ENCODE data around the gene MICAL3.

MICAL3 gene

DNA sequence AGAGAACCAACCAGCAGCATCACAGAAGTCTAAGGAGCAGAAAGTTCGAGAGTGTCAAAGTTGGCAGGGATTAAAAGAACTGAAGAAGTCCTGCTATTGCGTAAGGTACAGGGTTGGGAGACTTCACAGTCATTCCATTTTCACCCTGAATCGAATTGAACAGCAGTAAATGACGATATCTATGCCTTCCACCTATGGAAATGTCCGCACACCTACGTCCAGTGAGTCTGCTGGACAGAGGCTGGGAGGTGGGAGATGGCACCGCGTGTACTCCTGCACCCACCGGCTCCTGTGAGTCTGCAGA lies 116.7 kb downstream of the MICAL3 start:
- DNase-seq = no peak

DNA sequence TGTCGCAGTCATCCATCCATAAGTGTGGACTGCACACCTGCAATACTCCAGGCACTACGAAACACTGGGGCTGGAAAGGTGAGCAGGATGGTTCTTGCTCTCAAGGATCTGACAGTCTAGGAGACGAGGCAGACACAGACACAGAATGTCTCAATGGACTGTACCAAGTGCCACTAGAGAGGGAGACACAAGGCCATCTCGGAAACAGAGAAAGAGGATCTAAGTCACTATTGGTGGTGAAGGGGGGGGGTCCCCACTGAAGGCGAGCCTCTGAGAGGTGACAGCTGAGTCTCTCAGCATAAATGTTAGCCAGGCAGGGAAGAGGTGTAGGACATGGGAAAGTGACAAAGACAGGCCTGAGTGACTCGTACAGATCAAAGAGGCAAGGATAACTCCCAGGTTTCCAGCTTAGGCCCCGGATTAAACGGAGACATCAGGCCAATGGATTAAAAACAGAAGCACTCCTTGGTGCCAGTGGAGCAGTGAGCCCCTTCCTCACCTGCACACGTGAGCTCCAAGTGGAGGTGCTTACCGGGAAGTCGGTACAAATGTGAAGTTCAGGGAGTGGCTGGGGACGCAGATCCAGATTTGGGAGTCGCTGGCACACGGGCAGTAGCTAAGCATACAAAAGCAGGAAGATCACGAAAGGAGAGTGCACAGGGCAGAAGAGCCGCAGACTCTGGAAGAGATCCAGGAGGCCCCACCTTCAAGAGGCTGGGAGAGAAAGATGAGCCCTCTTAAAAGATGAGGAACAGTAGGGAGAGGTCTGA lies 117.2 kb downstream of the MICAL3 start:
- no peak for DNase-seq

DNA sequence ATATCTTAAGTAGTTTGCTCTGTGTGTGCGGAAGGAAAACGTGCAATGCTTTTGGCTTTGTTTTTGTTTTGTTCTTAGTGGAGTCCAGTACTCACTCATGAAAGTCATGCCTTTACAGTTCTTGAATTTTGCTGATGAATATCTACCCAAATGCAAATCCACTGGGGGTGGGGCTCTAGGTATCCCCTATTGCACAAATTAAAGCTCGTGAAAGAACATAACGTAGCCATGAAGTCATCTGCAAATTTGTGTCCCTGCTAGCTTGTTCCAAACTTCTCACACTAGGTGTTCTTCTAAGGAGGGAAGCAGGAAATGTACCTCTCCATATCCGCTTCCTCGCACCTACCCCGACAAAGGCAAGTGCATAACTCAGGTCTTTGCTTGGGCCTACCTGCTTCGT lies 118.9 kb downstream of the MICAL3 start:
- DNase-seq = no peak

DNA sequence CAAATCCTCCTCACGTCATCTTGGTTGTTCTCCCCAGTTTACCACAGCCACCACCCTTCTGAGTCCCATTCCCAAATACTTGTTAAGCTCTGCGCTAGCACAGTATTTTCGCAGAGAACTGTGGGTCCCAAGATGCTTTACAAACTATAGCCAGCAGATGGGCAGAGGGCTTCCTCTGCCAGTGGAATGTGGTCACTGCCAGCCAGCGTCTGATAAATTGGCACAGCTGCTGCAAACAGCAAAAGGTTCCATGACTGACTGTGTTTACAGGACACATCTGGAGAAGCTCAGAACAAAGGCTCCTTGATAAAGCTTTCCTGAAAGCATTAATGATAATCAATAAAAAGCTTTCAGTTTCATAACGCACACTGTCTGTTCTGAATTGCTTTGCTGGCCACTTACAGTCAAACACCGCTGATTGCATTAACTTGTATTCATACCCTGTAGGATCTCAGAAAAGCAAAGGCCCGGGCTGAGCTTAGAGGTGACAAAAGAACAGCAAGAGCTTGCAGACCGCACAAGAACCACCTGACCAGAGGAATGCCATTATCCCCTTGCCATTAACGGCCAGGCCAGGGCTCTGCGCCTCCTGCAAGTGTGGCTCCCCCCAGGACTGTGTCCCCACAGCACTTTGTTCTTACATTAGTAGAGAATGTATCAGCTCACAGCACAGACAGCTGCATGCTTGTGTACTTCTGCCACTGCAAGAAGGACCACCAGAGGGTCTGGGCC lies 120.6 kb downstream of the MICAL3 start:
- no peak for DNase-seq

DNA sequence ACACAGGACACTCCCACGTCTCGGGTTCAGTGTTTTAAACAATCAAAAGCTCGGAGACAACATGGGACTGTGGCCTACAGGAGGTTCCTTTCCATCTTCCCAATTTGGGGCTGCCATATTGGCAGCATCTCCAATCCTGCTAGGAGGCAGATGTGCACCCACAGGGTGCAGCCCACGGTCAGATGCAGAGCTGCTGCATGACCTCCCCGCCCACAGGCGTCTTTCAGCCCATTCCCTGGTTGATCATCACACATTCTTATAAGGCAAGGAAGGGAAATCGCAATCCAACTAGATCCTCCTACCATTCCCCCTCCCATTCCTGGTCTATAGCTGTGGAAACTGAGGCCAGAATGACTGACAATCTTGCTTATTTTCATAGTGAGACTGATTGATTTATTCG lies 121.4 kb downstream of the MICAL3 start:
- DNase-seq = no peak

DNA sequence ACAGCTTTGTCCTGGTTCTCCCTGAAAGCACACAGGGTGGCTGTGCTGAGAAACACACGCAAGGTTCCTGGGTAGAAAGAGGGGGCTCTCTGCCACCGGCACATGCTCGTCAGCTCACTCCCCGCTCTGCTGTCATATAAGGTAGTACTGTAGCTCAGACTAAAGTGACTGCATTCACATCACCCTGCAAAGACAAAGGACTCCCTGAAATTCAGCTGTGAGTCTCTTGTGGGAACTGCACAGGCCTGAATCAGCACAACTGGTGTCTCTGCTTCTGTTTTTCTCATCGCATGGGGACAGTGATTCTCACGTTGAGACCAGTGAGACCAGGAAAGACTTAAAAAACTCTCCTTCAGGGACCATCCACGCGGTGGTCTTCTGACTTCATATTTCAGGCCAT lies 126.0 kb downstream of the MICAL3 start:
- no peak for DNase-seq

DNA sequence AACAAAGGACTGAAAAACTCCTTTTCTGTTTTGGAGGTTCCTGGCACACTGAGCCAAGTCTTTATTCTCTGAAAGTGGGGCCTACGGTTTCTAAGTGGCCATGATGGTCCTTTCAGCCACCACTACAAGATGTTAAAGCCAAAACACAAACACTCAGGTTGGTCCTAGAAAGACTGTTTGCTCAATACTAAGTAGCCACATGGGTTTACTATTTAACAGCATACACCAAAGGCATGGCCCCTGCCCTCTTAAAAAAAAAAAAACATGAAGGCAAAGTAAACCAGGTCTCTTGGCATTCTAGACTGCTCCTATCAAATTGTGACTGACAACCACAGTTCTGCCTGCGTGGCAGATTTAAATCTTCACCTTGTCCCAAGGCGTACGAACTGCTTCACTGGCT lies 126.5 kb downstream of the MICAL3 start:
- DNase-seq = no peak

DNA sequence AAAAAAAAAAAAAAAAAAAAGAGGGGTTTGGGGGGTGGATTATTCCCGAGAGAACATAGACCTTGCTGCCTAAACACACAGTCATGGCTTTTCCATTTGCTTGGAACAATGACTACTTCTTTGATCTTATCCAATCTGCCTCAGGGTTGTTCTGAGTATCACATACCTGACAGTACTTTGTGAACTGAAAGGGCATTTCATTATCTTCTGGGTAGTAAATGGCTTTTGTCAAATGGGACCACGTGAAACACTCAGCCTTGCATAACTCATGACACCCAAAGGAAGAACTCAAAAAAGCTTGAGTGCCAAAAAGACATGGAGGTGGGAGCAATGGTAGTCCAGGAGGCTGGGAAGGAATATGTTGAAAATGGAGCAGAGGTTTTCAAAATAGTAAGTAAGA lies 126.9 kb downstream of the MICAL3 start:
- no peak for DNase-seq

DNA sequence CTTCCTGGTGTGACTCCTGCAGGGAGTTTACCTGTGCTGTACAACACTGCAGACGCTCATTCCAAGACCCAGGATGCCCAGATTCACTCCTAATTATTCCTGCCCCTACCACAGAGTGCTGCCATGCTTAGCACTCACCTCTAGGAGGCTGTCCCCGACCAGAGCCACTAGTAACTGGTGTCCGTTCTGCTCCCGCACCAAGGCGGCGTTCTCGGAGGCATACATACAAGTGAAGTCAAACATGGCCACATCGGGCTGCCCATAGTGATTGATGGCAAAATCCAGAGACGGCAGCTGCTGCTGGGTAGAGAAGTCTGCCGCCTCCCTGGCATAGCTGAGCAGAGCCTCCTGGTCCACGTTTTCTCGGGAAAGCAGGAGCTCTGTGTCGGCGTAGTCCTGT lies 127.8 kb downstream of the MICAL3 start:
- no peak for DNase-seq

DNA sequence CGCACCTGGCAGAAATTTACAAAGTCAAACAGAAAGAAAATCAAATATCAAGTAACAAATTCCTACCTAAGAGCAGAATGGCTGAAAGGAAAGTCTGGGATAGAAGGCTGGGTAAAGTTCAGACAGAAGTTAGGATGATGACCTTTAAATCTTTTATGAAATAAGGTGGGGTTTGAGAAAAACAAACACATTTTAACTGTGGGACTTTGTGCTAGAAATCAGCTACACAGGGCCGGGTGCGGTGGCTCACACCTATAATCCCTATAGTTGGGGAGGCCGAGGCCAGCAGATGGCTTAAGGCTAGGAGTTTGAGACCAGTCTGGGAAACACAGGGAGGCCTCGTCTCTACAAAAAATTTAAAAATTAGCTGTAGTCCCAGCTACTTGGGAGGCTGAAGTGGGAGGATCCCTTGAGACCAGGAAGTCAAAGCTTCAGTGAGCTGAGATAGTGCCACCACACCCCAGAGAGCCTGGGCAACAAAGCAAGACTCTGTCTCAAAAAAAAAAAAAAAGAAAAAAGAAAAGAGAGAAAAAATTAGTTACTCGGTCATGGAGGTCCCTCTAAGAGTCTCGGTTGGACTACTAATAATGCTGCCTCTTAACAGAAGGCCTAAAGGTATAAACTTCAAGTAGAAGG lies 130.3 kb downstream of the MICAL3 start:
- no peak for DNase-seq

DNA sequence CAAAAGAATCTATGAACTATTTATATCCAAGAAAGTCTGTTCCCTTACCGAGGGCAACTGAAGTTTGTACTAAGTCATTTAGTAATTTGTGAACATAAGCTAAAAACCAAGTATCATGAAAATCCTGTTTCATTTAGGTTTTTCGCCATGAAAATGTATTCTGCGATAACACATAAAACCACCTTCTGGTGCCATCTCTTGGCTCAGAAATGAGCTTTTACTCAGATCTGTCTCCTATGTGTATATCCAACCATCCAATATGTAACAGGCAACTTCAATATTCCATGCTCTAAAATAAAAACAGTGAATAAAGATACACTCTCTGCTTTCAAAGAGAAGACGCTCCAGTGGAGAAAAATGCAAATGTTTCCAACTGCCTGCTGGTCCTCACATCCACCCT lies 132.0 kb downstream of the MICAL3 start:
- no peak for DNase-seq

DNA sequence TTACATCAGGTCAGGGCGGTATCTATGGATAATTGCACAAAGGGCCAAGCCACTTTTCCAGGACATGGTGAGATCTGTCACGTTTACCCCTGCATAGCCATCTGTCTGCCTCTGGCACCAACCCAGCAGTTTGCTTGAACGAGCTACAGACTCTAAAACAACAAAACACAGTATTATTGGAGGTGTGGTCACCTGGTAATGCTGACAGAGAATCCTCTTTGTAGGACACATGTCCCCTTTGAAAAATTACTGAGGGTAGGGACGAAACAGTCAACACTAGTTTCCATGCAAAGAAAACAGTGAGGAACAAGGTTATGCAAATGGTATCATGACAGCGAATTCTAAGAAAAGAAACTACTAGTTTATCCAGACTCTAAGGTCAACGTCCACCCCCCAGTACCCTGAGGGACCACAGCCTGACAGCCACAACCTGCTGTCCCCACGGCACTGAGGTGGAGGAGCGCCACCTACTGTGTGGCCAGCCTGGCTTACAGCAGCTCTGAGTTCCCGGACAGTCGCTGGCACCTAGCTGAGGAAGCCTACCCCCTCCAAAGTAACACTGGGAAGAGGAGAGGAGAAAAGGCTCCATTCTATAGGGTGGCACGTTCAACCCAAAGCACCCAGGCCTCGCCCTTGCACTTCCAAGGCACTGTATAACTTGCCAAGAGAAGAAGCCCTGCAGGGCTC lies 132.7 kb downstream of the MICAL3 start:
- DNase-seq = no peak

DNA sequence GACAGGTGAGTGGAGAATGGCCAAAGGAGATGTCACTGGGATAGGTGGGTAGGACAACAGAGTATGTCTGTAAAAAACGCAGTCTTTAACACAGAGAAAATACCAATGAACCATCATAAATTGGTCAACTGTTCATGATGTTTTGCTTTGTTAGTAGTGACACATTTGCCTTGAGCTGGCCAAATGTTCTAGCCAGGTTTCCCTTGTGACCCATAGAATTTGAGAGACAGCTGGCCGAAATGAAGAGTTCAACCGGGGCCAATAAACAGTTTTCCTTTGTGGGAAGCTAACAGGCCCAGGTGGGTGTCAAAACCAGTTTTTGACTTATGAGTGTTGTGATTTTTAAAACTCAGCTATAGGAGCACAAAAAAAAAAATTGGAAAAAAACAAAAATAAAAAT lies 133.5 kb downstream of the MICAL3 start:
- DNase-seq = no peak

DNA sequence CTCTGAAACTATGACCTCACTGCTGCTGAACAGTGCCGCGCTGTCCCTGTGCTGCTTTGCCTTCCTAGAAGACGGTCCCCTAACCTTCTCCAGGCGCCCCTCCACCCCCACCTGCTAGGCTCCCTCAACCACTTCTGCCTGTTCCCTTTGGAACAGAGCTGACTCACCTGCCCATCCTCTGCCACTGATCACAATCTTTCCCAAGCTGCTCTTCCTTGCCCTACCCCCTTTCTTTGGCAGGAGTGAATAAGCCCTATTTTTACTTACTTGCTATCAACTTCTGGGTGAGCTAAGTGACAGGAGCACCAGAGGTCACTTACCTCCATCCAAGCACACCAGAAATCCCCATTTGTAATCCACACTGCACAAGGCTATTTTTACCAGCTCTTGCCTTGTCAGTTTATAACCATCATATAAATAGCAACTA lies 134.1 kb downstream of the MICAL3 start:
- no peak for DNase-seq

DNA sequence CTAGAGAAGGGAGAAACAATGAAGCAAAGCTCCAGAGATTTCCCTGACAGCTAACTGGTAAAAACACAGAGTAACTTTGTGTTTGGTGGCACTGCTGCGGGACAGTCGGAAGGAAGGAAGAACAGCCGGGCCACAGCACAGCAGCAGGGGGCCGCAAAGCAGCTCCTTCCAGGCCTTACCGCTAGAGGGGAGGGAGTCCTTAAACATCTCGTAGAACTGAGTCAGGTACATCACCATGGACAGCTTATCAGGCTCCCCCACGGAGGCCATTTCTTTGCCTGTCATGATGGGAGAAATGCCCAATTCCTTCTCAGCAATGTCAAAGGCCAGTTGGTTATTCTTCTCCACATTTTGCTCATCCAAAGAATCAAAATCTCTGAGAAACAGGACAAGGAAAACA lies 135.5 kb downstream of the MICAL3 start:
- DNase-seq = no peak

DNA sequence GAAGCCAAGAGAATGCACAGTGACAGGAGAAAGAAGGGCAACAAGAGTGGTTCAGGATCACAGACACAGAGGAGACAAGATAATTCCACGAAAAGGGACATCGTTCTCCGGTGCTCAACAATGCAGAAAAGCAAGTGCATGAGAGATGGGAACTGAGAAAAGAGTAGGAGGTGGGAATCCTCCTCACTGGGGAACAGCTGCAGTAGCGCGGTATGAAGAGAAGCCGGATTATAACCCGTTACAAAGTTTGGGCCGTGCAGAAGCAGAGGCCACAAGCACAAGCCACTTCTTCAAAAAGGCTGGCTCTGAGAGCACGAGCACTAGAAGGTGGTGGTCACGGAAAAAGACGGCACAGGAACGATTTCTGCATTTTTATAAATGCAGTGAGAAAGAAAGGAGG lies 135.9 kb downstream of the MICAL3 start:
- no peak for DNase-seq

DNA sequence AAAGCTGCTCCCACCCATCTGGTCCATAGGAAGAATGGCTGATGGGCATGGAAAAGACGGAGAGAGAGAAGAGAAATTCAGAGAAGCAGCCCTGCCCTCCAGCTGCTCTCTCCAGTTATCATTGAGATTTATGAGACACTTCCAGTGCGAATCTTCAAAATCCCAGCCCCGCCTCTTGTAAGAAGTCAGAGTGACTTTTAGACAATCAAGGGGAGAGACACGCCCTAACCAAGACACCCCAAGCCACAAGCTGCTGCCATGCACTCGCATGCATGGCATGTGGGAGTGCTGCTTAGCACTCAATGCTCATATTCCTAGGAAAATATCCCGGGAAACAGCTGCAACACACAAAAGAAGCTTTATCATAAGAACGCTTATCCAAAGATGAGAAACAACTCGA lies 139.5 kb downstream of the MICAL3 start:
- no peak for DNase-seq

DNA sequence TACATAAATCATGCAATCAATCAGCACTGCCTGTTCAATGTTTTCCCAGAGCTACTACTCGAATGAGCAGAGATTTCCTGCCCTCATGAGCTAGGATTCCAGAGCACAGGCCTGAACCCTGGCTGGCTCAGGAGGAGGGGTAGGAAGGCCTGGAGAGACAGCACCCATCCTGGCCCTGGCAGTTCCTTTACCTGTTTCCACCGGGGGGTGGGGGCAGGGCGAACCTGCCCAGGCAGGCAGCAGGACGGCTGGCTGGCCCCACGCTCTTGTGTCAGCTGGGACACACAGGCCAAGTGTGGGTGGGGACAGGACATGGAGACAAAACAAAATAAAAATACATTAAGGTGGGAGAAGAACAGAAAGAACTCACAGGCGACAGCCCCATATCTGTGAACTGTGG lies 140.3 kb downstream of the MICAL3 start:
- no peak for DNase-seq

DNA sequence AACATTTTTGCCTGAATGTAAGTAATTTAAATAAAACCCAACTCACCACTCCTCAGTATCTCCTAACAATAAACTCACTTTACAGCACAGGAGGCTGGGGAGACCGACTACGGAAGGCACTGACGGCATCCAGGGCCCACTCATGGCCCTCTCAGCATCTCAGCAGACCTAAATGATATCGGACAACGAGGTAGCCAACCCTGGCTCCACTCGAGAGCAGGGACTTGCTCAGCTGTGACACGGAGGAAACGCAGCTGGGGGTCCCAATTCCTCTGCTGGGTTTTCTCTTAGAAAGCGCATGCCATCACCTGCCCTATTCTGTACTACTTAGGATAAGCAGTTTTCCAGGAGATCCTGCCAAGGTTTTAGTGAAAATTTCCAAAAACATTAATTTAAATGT lies 141.0 kb downstream of the MICAL3 start:
- DNase-seq = no peak

DNA sequence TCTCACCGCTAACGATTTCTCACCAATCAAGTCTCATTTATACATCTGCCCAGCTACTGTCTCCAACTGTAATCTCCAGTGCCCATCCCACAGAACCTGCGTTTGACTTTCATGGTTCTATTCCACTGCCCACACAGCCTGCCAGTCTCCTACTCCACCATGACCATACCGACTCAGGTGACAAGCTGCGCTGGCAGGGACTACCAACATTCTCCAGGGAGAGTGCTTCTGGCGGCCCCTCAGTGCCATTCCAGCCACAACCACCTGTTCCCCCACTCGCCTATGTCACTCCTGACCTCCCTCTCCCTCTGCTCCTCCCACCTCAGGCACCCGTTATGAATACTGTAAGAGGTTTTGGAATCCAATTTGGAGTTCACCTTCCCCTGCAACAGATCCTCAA lies 141.6 kb downstream of the MICAL3 start:
- DNase-seq = no peak

DNA sequence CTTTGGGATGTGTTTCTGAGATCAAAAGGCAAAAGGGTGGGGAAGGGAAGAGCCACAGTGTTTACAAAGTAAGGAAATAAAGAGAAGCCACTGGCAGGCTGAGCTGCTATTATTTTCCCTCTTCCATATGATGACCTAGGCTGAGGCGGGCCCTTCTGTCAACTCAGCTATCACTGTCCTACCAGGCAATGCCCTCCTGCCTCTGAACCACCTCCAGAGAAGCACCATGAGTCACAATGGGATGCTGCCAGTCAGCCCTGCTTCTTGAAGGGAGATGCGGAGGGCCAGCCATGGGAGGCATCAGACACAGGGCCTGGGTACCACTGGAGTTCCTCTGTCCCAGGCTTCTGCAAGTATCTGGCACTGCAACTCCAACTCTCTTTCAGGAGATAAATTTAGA lies 142.2 kb downstream of the MICAL3 start:
- no peak for DNase-seq

DNA sequence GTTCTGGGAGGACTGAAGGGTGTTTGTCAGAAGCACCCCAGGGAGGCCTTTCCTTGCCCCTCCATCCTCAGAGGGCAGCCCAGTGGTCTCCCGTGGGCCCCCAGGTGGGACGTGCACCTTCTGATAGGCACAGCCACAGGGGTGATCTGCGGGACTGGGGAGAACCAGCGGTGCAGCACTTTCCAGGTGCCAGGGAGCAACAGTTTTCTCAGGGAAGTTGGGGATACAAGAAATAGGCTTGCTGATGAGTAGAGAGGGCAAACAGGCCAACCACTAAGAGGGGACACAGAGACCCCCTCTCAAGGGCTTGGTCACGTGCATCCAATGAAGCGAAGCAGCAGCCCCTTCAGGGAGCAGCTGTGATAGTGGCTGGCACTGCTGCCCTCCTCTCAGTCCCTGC lies 143.0 kb downstream of the MICAL3 start:
- no peak for DNase-seq

DNA sequence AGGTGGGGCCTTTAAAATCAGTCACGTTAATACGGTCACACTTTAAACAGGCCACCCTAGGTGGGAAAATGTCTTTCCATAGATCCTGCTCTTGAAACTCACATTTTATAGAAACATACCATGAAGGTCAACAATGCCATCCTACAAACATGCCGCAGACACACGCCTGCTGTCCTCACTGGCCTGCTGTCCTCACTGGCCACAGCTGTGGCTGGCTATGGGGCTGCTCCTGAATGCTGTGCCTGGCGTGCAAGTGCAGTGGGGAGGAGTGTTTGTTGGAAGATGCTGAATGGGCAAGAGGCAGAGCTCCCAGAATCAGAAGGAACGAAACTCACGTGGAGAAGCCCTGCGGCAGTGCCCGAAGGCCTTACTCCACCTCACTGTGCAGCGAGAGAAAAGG lies 143.9 kb downstream of the MICAL3 start:
- no peak for DNase-seq

DNA sequence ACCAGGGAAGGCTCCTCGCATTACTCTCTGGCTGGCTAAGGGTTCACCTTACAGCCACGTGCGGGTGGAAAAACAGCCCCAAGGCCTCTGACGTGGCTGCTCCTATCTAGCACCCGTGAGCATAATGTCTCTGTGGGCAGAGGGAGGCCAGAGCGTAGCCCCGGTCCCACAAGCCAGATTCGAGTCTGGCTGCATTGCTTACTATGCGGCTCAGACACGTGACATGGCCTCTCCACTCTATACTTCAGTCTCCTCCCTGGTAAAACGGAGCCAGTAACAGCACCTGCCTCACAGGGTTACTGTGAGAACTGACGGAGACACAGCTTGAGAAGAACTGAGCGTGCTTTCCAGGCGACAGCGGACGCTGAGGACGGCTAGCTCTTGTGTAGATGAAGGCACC lies 144.3 kb downstream of the MICAL3 start:
- DNase-seq = no peak

Measured in activated CD8-positive, alpha-beta memory T cell treated with anti-CD3 and anti-CD28 coated beads for 24 hours (primary cell).